Omental fat pad (tissue), 4 donors: Measurements from ENCODE around the gene DNM2. TPM values are rescaled to one million over a fixed set of nuclear protein-coding genes. Genes with fewer than 3 reads are reported as not detected.

Source experiments
- ATAC-seq: fragments of 150-250 bp; one replicate; pipeline ENCODE4 v1.9.1; 2016; ENCODE audit warnings: mild to moderate bottlenecking, moderate library complexity; ENCODE audit not compliant: low FRiP score
- DNase-seq: peaks from one replicate; pipeline ENCODE4 v3.0.0-alpha.2; 2019; ENCODE audit warnings: low spot score
- total RNA-seq, 4 donors: library from RNA; depleted of rRNA; stranded (reverse); fragments of >200 nt; gene quantifications; one replicate each; pipeline ENCODE4 v1.1.0, GENCODE V29; 2016
- TF ChIP-seq, protein P1 (sequence below), 3 donors: fragments of 450-650 bp; IDR thresholded peaks; one replicate each; pipeline ENCODE4 v1.5.1; 2016 to 2017; ENCODE audit warnings: antibody characterized with exemption in 3 of 3, mild to moderate bottlenecking in 3 of 3, moderate library complexity in 2 of 3

The DNM2 gene
- total RNA-seq, 4 donors from 2014 or later = 76.5 to 135 (median 99.9) TPM

GRCh38 chr19:10678813-10679212, 39.1 kb upstream of the DNM2 start:
- TF ChIP-seq, protein P1, sequence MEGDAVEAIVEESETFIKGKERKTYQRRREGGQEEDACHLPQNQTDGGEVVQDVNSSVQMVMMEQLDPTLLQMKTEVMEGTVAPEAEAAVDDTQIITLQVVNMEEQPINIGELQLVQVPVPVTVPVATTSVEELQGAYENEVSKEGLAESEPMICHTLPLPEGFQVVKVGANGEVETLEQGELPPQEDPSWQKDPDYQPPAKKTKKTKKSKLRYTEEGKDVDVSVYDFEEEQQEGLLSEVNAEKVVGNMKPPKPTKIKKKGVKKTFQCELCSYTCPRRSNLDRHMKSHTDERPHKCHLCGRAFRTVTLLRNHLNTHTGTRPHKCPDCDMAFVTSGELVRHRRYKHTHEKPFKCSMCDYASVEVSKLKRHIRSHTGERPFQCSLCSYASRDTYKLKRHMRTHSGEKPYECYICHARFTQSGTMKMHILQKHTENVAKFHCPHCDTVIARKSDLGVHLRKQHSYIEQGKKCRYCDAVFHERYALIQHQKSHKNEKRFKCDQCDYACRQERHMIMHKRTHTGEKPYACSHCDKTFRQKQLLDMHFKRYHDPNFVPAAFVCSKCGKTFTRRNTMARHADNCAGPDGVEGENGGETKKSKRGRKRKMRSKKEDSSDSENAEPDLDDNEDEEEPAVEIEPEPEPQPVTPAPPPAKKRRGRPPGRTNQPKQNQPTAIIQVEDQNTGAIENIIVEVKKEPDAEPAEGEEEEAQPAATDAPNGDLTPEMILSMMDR (IDR thresholded peaks at IDR 0.05) = no peak
- DNase-seq = no peak
- ATAC-seq = no peak

GRCh38 chr19:10679743-10680142, 38.1 kb upstream of the DNM2 start:
- TF ChIP-seq, protein P1 (IDR thresholded peaks at IDR 0.05) = no peak
- ATAC-seq = peak; percentile 18
- no peak for DNase-seq

DNA sequence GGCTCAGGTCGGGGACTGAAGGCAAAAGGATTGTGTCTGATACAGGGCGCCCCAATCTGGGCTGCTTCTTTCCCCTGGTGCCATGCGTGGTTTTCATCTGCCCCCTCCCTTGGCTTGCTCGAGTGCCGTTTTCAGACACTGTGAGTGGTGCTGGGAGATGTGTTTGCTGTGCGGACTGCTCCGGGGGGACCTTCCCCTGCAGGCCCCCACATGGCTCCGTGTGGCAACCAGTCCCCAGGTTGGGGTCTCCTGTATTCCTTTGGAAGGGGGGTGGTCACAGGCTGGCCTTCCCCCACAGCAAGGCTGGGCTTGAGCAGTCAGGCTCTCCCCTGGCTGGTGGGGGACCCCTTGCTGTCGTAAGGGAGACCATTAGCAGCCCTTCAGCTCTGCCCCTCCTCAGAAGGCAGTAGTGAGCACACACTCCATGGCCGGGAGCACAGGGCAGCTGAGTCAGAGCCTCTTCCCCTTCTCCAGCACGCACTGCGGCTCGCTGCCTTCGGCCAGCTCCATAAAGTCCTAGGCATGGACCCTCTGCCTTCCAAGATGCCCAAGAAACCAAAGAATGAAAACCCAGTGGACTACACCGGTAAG, 37.2 kb upstream of the DNM2 start:
- DNase-seq = no peak

DNA sequence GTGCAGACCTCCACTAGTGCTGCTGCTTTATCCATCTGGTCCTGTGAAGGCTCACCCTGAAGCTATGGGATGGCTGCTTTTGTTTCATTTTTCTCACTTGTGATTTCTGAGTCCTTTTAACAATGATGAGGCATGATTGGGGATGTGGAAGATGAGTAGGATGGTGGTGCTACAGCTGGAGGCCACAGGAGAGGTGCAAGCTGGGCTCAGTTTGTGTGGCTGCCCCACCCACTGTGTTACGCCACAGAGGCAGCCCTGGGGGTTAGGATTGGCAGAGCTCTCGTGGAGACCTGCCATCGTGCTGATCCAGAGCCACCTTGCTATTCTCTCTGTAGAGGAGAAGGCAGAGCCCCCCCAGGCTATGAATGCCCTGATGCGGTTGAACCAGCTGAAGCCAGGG, 36.2 kb upstream of the DNM2 start:
- TF ChIP-seq, protein P1 (IDR thresholded peaks at IDR 0.05) = no peak
- no peak for ATAC-seq
- DNase-seq = no peak

More for the DNA sequence above, 37.2 kb upstream of the DNM2 start:
- TF ChIP-seq, protein P1 (IDR thresholded peaks at IDR 0.05) = no peak
- ATAC-seq = no peak

GRCh38 chr19:10682397-10683063, 35.3 kb upstream of the DNM2 start:
- TF ChIP-seq, protein P1 (IDR thresholded peaks at IDR 0.05) = no peak
- ATAC-seq = no peak
- no peak for DNase-seq

DNA sequence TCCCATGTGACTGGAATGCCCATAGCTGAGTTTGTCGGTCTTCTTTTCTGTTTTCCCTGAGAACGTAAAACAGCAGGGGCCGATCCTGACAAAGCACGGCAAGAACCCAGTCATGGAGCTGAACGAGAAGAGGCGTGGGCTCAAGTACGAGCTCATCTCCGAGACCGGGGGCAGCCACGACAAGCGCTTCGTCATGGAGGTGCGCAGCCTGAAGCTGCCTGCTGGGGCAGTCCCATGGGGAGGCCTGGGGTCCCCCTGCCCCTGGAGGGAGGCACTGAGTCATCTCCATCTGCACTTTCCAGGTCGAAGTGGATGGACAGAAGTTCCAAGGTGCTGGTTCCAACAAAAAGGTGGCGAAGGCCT, 34.8 kb upstream of the DNM2 start:
- TF ChIP-seq, protein P1 (IDR thresholded peaks at IDR 0.05) = no peak
- DNase-seq = no peak
- no peak for ATAC-seq

GRCh38 chr19:10683582-10683981, 34.3 kb upstream of the DNM2 start:
- DNase-seq (no peak), ATAC-seq (no peak)
- TF ChIP-seq, protein P1 (IDR thresholded peaks at IDR 0.05) = no peak
